A549 (cell line): ENCODE results near the gene PCTP. TPM values are rescaled to one million over a fixed set of nuclear protein-coding genes. Genes with fewer than 3 reads are reported as not detected.

Experiments
- ATAC-seq, 2 experiments: fragments of 200-7000 bp in 1 of 2; fragments of >200 bp in 1 of 2; cut with Nextera tagmentation in 1 of 2; cut with Tn5 transposase in 1 of 2; 3 replicates each; pipeline versions ENCODE4 v1.8.0 to v1.9.1; 2018 to 2020; ENCODE audit warnings: mild to moderate bottlenecking in 1 of 2, moderate library complexity in 1 of 2
- CTCF ChIA-PET: fragments of 300-600 bp; sonication (Branson Sonifier 250); formaldehyde crosslinking; extraction: SDS; loops from one replicate; lab custom pipeline; 2021; ENCODE audit warnings: antibody characterized with exemption, inconsistent platforms; lab: Yijun Ruan, JAX
- POLR2A ChIA-PET: fragments of 350-600 bp; formaldehyde crosslinking; extraction: SDS; loops from one replicate; lab custom pipeline; 2021; ENCODE audit warnings: antibody characterized with exemption, inconsistent platforms; lab: Yijun Ruan, JAX
- DNase-seq, 2 experiments: peaks; one replicate each; pipeline versions ENCODE4 v3.0.0 to v3.0.0-alpha.2; 2011 to 2016; ENCODE audit warnings: low read depth in 1 of 2, low spot score in 1 of 2
- FAIRE-seq: peaks from 2 replicates; lab custom pipeline; 2011; peaks lifted over from hg19 to GRCh38; lab: Jason Lieb, UNC
- H3K27ac ChIP-seq, 2 experiments: fragments of >200 bp; sonication (Bioruptor Twin); formaldehyde crosslinking; 3 replicates each; pipeline ENCODE4 v1.5.1; 2016 to 2017
- H3K4me1 ChIP-seq: fragments of >200 bp; sonication (Bioruptor Twin); formaldehyde crosslinking; 3 replicates; pipeline ENCODE4 v1.6.1; 2016
- H3K4me2 ChIP-seq: fragments of >200 bp; sonication (Bioruptor Twin); formaldehyde crosslinking; 3 replicates; pipeline ENCODE4 v1.6.1; 2016
- H3K4me3 ChIP-seq: fragments of >200 bp; sonication (Bioruptor Twin); formaldehyde crosslinking; 3 replicates; pipeline ENCODE4 v1.5.1; 2016
- H3K9me3 ChIP-seq: fragments of >200 bp; sonication (Bioruptor Twin); formaldehyde crosslinking; 3 replicates; pipeline ENCODE4 v1.6.1; 2016
- CBX2 ChIP-seq: fragments of 200-600 bp; sonication (generic); IDR thresholded peaks from 2 replicates; pipeline ENCODE4 v1.6.1; 2016; ENCODE audit warnings: low read depth, mild to moderate bottlenecking, borderline replicate concordance
- CBX8 ChIP-seq: fragments of 200-600 bp; sonication (generic); IDR thresholded peaks from 2 replicates; pipeline ENCODE4 v1.6.1; 2016
- CEBPB ChIP-seq, 2 experiments: fragments of >200 bp in 1 of 2; sonication (Bioruptor Twin) in 1 of 2; formaldehyde crosslinking in 1 of 2; IDR thresholded peaks; 2 replicates each; pipeline ENCODE4 v1.6.1; 2012 to 2016
- CHD4 ChIP-seq: fragments of 200-600 bp; sonication (generic); IDR thresholded peaks from 2 replicates; pipeline ENCODE4 v1.6.1; 2016; ENCODE audit warnings: antibody characterized with exemption, mild to moderate bottlenecking, borderline replicate concordance
- EHF ChIP-seq: fragments of 250-450 bp; sonication (Bioruptor Pico); IDR thresholded peaks from 2 replicates; pipeline ENCODE4 v1.5.0; 2020; ENCODE audit warnings: mild to moderate bottlenecking
- FOSB ChIP-seq: fragments of 250-450 bp; sonication (Bioruptor Pico); IDR thresholded peaks from 2 replicates; pipeline ENCODE4 v1.5.0; 2020; ENCODE audit warnings: mild to moderate bottlenecking, moderate library complexity
- FOXS1 ChIP-seq: fragments of 250-450 bp; sonication (Bioruptor Pico); IDR thresholded peaks from 2 replicates; pipeline ENCODE4 v1.5.0; 2020; ENCODE audit warnings: mild to moderate bottlenecking, moderate library complexity
- GATA3 ChIP-seq: IDR thresholded peaks from 2 replicates; pipeline ENCODE4 v1.6.1; 2012; ENCODE audit warnings: borderline replicate concordance
- HDAC2 ChIP-seq: fragments of 200-600 bp; sonication (generic); IDR thresholded peaks from 2 replicates; pipeline ENCODE4 v1.6.1; 2016
- HMGXB4 ChIP-seq: fragments of 250-450 bp; sonication (Bioruptor Pico); IDR thresholded peaks from 2 replicates; pipeline ENCODE4 v1.5.0; 2021; ENCODE audit warnings: mild to moderate bottlenecking, moderate library complexity, borderline replicate concordance
- HOXB13 ChIP-seq: fragments of 250-450 bp; sonication (Bioruptor Pico); IDR thresholded peaks from 2 replicates; pipeline ENCODE4 v1.5.0; 2020; ENCODE audit warnings: low read depth, mild to moderate bottlenecking, moderate library complexity
- KDM1A ChIP-seq: fragments of 200-600 bp; sonication (generic); IDR thresholded peaks from 2 replicates; pipeline ENCODE4 v1.6.1; 2016; ENCODE audit warnings: low read depth, mild to moderate bottlenecking
- MAFK ChIP-seq: fragments of 450-650 bp; IDR thresholded peaks from 2 replicates; pipeline ENCODE4 v1.6.1; 2014; ENCODE audit not compliant: partially characterized antibody
- MAX ChIP-seq: IDR thresholded peaks from 2 replicates; pipeline ENCODE4 v1.6.1; 2012
- NFE2L2 ChIP-seq: fragments of 150-350 bp; conservative IDR thresholded peaks from 2 replicates; pipeline ENCODE4 v1.6.1; 2014; ENCODE audit warnings: low read length
- NR3C1 ChIP-seq: fragments of >200 bp; sonication (Bioruptor Twin); formaldehyde crosslinking; IDR thresholded peaks from 3 replicates; pipeline ENCODE4 v1.6.1; 2017
- PHF8 ChIP-seq: fragments of 200-600 bp; sonication (generic); IDR thresholded peaks from 2 replicates; pipeline ENCODE4 v1.6.1; 2016; ENCODE audit warnings: low read depth, mild to moderate bottlenecking, antibody characterized with exemption, moderate library complexity, borderline replicate concordance
- POLR2A ChIP-seq: IDR thresholded peaks from 2 replicates; pipeline ENCODE4 v1.6.1; 2012; ENCODE audit warnings: mild to moderate bottlenecking, low read length
- REST ChIP-seq: fragments of 200-600 bp; sonication (generic); IDR thresholded peaks from 2 replicates; pipeline ENCODE4 v1.6.1; 2016; ENCODE audit warnings: antibody characterized with exemption, mild to moderate bottlenecking, moderate library complexity
- RFX5 ChIP-seq: fragments of 450-650 bp; IDR thresholded peaks from 2 replicates; pipeline ENCODE4 v1.7.1; 2014; ENCODE audit warnings: antibody characterized with exemption, mild to moderate bottlenecking, moderate library complexity
- SMC3 ChIP-seq: fragments of >200 bp; sonication (Bioruptor Twin); formaldehyde crosslinking; IDR thresholded peaks from 3 replicates; pipeline ENCODE4 v1.6.1; 2018; ENCODE audit warnings: inconsistent platforms
- SREBF2 ChIP-seq: fragments of 450-650 bp; IDR thresholded peaks from 2 replicates; pipeline ENCODE4 v1.6.1; 2014; ENCODE audit warnings: mild to moderate bottlenecking, moderate library complexity
- TP53 ChIP-seq: fragments of 250-450 bp; sonication (Bioruptor Pico); IDR thresholded peaks from 2 replicates; pipeline ENCODE4 v1.5.0; 2021; ENCODE audit warnings: mild to moderate bottlenecking, moderate library complexity
- ZC3H11A ChIP-seq: fragments of 450-650 bp; IDR thresholded peaks from 2 replicates; pipeline ENCODE4 v1.6.1; 2014; ENCODE audit warnings: antibody characterized with exemption, mild to moderate bottlenecking
- ZFP36 ChIP-seq: fragments of 450-650 bp; IDR thresholded peaks from 2 replicates; pipeline ENCODE4 v1.6.1; 2014; ENCODE audit warnings: borderline replicate concordance; ENCODE audit not compliant: partially characterized antibody
- WGBS: methylation state at CpG from one replicate; pipeline ENCODE4 v1.1.6; 2017; ENCODE audit errors: missing lambda C conversion rate; 5-methylcytosine and 5-hydroxymethylcytosine counted together
- polyA plus RNA-seq, 4 experiments: library from polyadenylated mRNA; depleted of rRNA in 3 of 4; stranded (reverse); fragments of >200 nt; fragmentation: RNase III in 1 of 4; extraction: RNeasy Plus Mini Kit Qiagen cat#74134 plus additional on column Dnase treatment in 1 of 4; gene quantifications; 2 replicates in 3 of 4; 3 replicates in 1 of 4; pipeline ENCODE4 v1.2.3, GENCODE V29; 2011 to 2017

Gene PCTP
- polyA plus RNA-seq, 2 of the 4 experiments (the other 2 are of a cell fraction) = 17.1 to 31.5 TPM

- ChIA-PET CTCF (interaction anchor here (1.4 kb wide), 1 partner anchor 252 kb away, joined by 3 read pairs; no protein-coding TSS in a partner anchor), POLR2A (no interaction called here)
- H3K4me1 ChIP-seq = no peaks in the 10 kb centered on the region
- FAIRE-seq (no peak), DNase-seq (no peak), ATAC-seq (no peak)
- H3K27ac ChIP-seq = no peak overlapping the region
- no peak overlapping the region for H3K4me3 ChIP-seq
- H3K9me3 ChIP-seq = no peaks in the 10 kb centered on the region
- TF ChIP-seq MAFK (peak; percentile 40), FOXS1 (CRISPR knock-in tag) (no peak)
- H3K4me2 ChIP-seq = no peak overlapping the region
- 82% methylated on average over 6 of the region's 6 CpGs for WGBS
Observed at GRCh38 chr17:55778389-55779118, 27.7 kb downstream of the PCTP start.

GRCh38 chr17:55783684-55784245 is 32.9 kb downstream of the PCTP start:
- ATAC-seq (no peak), FAIRE-seq (no peak), DNase-seq (no peak)
- Histone ChIP-seq H3K4me3 (no peak overlapping the region), H3K9me3 (no peaks in the 10 kb centered on the region), H3K27ac (no peak overlapping the region), H3K4me1 (no peaks in the 10 kb centered on the region), H3K4me2 (no peak overlapping the region)
- ChIA-PET POLR2A (no interaction called here), CTCF (interaction anchor here (1.0 to 6.3 kb wide), 3 partner anchors 13 to 269 kb away, joined by 3 to 45 read pairs (median 43); no protein-coding TSS in a partner anchor)
- TF ChIP-seq KDM1A (no peak), ZFP36 (no peak), PHF8 (no peak), MAFK (no peak), NFE2L2 (no peak), CBX8 (no peak), CEBPB (IDR thresholded peaks at IDR 0.05) (no peak), FOSB (no peak)
- WGBS = 63% methylated on average over 16 of the region's 16 CpGs

GRCh38 chr17:55784666-55785065 is 33.8 kb downstream of the PCTP start:
- Histone ChIP-seq H3K4me2 (no peak overlapping the region), H3K9me3 (no peaks in the 10 kb centered on the region), H3K4me1 (no peaks in the 10 kb centered on the region), H3K4me3 (no peak overlapping the region), H3K27ac (no peak overlapping the region)
- ATAC-seq = no peak
- no peak for DNase-seq
- POLR2A ChIA-PET = no interaction called here
- WGBS = 35% methylated on average over 2 of the region's 2 CpGs
- TF ChIP-seq CBX2 (no peak), REST (no peak), EHF (CRISPR knock-in tag) (no peak), FOXS1 (CRISPR knock-in tag) (no peak), HMGXB4 (CRISPR knock-in tag) (no peak), ZC3H11A (no peak), SMC3 (no peak), TP53 (no peak), HOXB13 (CRISPR knock-in tag) (no peak), RFX5 (no peak), FOSB (no peak), HDAC2 (no peak), NR3C1 (no peak), CHD4 (no peak), NFE2L2 (no peak), MAX (no peak), SREBF2 (no peak), GATA3 (no peak), POLR2A (no peak), CBX8 (no peak)
- CTCF ChIA-PET = interaction anchor here (1.0 to 6.3 kb wide), 3 partner anchors 14 to 270 kb away, joined by 3 to 45 read pairs (median 43); no protein-coding TSS in a partner anchor
- no peak for FAIRE-seq
